GM11168 (cell line): ENCODE data around the gene PYGB.
"Not testable (repeated sequence)": the region's sequence is repeated elsewhere in the genome, so short reads cannot be mapped to it uniquely, and the experiment has no call there.

Source experiments
- in situ Hi-C: fragments of 300-500 bp; cut with MboI; formaldehyde crosslinking; loops from one replicate; pipeline ENCODE4 v1.12.0; 2022; ENCODE audit warnings: low sequenced_read_pairs; ENCODE audit not compliant: unreplicated experiment

PYGB gene

DNA sequence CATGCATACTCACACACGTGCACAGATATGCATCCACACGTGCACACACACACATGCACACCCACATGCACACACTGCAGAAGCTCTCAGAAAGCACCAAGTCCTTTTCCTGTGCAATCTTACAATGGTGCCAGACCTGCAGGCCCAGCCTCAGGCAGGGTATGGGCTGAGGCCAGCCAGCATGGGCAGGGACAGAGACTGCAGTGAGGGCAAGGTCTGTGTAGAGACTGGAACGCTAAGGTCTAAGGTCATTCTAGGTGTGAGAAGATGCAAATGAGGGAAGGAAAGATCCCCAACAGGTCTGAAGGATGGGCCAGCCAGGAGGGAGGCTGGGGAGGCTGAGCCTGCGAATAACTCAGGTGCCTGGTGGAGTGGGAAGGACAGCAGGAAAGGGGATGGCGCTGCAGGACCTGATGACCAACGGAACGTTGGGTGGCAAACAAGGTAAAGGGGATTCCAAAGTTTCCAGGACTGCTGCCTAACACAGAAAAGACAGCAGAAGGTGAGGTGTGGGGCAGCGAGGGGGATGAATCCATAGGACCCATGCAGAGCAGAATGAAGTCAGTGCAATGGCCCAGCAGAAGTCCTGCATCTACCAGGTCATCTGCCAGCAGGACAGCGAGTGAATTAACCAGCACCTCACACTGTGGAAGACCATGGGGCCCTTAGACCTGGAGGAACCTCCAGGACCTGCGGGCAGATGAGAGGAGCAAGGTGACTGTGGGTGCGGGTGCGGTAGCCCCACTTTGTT lies 75.8 kb downstream of the PYGB start:
- in situ Hi-C loops: no loop called here

GRCh38 chr20:25324412-25324811 lies 76.5 kb downstream of the PYGB start:
- in situ Hi-C loops: no loop called here

- in situ Hi-C loops: no loop called here
These were observed 77.2 kb downstream of the PYGB start for GRCh38 chr20:25325073-25325472.

DNA sequence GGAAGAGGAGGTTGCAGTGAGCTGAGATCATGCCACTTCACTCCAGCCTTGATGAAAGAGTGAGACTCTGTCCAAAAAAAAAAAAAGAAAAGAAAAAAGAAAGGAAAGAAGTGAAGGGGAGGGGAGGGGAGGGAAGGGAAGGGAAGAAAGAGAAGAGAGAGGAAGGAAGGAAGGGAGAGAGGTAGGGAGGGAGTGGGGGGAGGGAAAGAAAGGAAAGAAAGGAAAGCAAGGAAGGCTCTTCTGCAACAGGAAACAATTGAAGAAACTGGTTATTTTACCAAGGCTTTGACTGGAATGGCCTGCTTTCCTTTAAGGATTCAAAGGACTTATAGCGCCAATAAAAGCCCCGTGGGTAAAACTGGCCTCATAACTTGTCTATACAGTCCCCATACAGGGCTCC lies 78.1 kb downstream of the PYGB start:
- in situ Hi-C loops: no loop called here

- in situ Hi-C loops: no loop called here
These were observed 79.8 kb downstream of the PYGB start for GRCh38 chr20:25327521-25328235.

DNA sequence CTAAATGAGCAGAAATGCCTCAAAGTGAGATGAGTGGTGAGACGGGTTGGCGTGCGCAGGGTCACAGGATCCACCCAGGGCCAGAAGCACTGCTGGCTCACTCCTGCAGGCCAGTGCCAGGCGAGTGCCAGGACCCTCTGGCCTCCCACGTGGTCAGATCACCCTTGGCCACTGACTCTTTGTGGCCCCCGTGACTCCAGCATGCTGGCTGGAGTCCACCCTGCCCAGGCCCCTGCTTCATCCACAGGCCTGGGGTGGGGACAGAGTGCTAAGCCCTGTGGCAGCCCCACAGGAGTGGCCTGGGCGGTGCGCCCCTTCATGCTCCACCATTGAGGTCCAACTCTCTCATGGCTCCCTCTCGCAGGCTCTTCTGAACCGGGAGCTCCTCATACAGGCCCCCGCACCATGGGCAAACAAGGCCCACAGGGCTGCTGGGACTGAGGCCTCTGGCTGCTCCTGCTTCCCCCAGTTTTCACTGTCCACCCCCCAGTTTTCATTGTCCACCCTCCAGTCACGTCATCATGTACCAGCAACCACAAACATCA lies 81.1 kb downstream of the PYGB start:
- in situ Hi-C loops: no loop called here

DNA sequence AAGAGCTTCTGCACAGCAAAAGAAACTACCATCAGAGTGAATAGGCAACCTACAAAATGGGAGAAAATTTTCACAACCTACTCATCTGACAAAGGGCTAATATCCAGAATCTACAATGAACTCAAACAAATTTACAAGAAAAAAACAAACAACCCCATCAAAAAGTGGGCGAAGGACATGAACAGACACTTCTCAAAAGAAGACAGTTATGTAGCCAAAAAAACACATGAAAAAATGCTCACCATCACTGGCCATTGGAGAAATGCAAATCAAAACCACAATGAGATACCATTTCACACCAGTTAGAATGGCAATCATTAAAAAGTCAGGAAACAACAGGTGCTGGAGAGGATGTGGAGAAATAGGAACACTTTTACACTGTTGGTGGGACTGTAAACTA lies 87.1 kb downstream of the PYGB start:
- in situ Hi-C loops: not testable (repeated sequence)

DNA sequence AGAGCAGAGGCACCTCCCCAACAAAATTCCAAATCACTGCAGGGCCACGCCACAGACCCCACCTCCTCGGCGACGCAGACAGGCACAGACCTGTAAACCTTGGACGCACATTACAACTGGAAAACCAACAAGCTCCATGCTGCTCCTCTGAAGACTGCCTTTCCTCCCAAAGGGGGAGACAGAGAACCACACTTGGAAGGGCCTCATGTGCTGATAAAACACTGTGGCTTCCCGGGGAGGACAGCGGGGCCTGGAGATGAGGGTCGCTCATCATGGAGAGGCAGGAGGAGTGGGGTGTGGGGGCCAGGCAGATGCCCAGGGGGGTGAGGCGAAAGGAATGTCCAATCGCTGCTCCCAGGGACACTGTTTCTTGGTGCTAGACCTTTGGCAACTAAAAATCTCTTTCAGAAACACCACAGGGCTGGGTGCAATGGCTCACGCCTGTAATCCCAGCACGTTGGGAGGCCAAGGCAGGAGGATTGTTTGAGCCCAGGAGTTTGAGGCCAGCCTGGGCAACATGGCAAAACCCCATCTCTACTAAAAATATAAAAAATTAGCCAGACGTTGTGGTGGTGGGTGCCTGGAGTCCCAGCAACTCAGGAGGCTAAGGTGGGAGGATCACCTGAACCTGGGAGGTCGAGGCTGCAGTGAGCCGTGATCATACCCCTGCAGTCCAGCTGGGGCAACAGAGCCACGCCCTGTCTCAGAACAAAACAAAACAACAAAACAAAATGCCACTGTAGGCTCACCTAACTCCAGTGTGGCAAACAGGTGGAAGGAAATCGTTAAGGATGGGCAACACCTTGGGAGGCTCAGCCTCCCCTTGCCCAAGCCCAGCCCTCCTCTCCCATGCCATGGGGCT lies 88.9 kb downstream of the PYGB start:
- in situ Hi-C loops: no loop called here

- in situ Hi-C loops: no loop called here
These were observed 90.5 kb downstream of the PYGB start for GRCh38 chr20:25338112-25339023.

GRCh38 chr20:25339608-25340007 lies 91.7 kb downstream of the PYGB start:
- in situ Hi-C loops: no loop called here

GRCh38 chr20:25340380-25340779 lies 92.5 kb downstream of the PYGB start:
- in situ Hi-C loops: no loop called here

GRCh38 chr20:25341716-25342680 lies 94.1 kb downstream of the PYGB start:
- in situ Hi-C loops: no loop called here

DNA sequence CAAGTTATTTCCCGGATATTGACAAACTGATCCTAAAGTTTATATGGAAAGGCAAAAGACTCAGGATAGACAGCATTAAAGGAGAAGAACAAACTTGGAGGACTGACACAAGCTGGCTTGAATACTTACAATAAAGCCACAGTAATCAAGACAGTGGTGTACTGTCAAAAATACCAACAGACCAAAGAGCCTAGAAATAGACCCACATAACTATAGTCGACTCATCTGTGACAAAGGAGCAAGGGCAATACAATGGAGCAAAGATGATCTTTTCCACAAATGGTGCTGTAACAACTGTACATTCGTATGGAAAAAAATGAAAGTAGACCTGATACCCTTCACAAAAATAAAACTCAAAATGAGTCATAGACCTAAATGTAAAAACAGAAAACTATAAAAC lies 96.7 kb downstream of the PYGB start:
- in situ Hi-C loops: no loop called here

DNA sequence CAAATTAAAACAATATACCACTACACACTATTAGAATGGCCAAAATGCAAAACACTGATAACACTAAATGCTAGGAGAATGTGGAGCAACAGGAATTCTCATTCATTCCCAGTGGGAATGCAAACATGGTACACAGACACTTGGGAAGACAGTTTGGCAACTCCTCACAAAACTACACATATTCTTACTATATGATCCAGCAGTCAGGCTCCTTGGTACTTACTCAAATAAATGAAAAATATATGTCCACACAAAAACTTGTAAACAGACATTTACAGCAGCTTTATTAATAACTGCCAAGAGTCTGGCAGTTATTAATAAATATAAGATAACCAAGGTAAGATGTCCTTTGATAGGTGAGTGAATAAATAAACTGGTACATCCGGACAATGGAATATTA lies 97.8 kb downstream of the PYGB start:
- in situ Hi-C loops: no loop called here

- in situ Hi-C loops: no loop called here
These were observed 98.5 kb downstream of the PYGB start for GRCh38 chr20:25346349-25346748.
